Epithelial cell of esophagus (primary cell): ENCODE measurements around the gene RRP12.

Experiments
- DNase-seq: peaks from one replicate; pipeline ENCODE4 v3.0.0; 2010; ENCODE audit warnings: low read depth
- H3K4me3 ChIP-seq: 2 replicates; pipeline ENCODE4 v1.5.1; 2011; ENCODE audit warnings: mild to moderate bottlenecking, low read length, control low read depth
- TF ChIP-seq, protein P1 (sequence below): IDR thresholded peaks from 2 replicates; pipeline ENCODE4 v1.5.1; 2011; ENCODE audit warnings: low read depth, mild to moderate bottlenecking, low read length, control low read depth, inconsistent platforms; ENCODE audit not compliant: insufficient read depth; ENCODE audit errors: missing control alignments

Gene RRP12

DNA sequence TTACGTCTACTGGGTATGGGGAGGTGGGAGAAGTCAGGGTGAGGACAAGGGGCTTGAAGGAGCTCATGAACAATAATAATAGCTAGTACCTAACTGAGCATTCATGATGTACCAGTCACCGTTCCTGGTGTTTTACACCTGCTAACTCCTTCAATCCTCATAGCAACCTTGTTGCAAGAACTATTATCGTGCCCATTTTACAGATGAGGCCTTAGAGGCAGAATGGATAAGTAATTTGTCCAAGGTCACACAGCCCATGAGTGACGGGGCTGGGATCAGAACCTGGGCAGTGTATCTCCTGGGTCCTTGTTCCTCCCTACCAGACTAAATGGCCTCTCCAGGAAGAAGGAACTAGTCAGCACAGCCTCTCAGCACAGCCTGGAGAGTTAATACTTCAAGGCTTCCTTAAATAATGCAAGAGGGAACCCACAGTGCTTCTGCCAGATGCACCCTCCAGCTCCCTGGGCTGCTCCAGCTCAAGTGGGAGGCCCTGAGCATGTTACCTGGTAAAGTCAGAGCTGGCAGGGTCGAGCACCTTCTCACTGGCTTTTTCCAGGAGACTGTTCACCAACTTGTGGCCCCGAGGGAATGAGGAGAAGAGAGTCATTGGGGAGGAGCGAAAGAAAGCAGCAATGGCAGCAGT, 28.8 kb downstream of the RRP12 start:
- DNase-seq = no peak
- no peak overlapping the region for H3K4me3 ChIP-seq
- TF ChIP-seq, protein P1, sequence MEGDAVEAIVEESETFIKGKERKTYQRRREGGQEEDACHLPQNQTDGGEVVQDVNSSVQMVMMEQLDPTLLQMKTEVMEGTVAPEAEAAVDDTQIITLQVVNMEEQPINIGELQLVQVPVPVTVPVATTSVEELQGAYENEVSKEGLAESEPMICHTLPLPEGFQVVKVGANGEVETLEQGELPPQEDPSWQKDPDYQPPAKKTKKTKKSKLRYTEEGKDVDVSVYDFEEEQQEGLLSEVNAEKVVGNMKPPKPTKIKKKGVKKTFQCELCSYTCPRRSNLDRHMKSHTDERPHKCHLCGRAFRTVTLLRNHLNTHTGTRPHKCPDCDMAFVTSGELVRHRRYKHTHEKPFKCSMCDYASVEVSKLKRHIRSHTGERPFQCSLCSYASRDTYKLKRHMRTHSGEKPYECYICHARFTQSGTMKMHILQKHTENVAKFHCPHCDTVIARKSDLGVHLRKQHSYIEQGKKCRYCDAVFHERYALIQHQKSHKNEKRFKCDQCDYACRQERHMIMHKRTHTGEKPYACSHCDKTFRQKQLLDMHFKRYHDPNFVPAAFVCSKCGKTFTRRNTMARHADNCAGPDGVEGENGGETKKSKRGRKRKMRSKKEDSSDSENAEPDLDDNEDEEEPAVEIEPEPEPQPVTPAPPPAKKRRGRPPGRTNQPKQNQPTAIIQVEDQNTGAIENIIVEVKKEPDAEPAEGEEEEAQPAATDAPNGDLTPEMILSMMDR = no peak

DNA sequence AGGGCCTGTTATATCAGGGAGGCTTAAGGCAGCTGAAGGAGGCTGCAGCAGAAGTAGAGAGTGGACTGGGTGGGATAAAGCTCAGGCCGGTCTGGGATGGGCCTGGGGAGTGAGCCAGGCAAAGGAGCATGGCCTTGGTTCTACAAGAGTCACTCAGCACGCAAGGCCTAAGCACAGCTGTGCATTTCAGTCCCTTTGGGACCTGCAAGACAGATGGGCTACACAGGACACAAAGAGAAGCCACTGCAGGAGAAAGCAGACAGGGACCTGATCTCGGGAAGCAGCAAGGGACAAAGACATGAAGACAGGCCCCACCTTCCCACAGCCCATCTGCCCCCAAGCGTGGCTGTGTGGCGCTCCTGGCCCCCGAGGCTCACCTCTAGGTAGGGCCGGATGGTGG, 29.4 kb downstream of the RRP12 start:
- TF ChIP-seq, protein P1 = no peak
- no peak overlapping the region for H3K4me3 ChIP-seq
- DNase-seq = no peak

DNA sequence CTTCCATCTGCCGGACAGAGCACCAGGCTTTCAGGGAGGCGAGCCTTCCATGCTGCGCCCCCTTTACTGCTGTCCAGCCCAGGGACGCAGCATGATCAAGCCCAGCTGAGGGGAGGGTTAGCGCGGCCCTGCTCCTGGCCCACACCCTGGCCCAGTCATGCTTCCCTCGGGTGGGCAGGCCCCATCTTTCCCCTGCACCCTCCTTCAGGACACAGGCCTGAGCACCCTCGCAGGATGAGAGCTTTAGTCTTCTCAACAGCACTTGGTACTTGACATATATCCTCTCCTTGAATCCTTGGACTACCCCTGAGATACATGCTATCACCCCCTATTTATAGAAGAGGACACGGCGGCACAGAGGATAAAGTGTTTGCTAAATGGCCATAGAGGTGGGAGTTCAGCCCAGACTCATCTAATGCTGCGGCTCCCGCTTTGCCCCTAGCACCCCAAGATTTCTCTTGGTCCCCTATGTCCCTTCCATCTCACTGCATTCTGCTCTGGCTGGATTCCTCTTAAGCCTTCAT, 34.0 kb downstream of the RRP12 start:
- DNase-seq = no peak
- no peak overlapping the region for H3K4me3 ChIP-seq
- TF ChIP-seq, protein P1 = no peak

DNA sequence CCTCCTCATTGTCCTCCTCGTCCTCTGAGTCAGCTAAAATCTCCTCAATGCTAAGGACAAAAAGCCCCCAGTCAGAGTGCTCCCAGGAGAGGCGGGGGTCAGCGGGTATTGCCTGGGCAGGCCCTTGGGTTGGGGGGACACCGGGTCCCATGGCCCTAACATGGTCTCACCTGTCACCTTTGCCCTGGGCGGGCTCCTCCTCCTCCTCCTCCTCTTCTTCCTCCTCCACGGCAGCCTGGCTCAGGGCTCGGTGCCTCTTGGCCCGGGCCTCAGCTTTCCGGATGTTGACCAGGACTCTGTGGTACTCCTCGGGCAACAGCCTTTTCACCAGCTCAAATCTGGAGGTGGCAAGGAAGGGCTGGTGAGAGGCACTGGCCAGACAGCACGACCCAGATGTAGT, 34.6 kb downstream of the RRP12 start:
- TF ChIP-seq, protein P1 = no peak
- no peak for DNase-seq
- no peak overlapping the region for H3K4me3 ChIP-seq

DNA sequence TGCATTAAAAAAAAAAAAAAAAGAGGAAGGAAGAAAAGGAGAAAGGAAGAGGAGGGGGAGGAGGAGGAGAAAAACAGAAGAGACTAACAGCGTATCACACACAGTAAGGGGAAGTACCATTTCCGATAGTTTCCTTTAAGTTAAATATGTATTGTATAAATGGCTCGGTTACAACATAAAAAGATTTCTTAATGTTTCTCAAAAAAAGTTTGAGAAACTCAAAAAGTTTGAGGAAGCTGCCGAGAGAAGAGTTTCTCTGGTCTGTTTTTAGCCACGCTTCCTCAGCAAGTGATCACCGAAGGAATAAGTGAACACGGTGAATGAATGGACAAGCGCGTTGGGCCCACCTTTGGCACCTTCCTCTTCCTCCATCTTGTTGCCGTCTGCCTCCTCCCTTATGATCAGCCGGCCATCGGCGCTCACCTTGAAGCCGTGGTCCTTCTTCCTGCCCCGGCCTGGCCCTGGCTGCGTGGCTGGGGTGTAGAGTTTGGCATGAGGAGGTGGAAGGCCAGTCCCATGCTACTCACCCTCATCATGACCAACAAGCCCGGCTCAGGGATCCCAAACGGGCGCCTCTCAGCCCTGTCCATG, 35.3 kb downstream of the RRP12 start:
- TF ChIP-seq, protein P1 = no peak
- DNase-seq = no peak
- H3K4me3 ChIP-seq = no peak overlapping the region

DNA sequence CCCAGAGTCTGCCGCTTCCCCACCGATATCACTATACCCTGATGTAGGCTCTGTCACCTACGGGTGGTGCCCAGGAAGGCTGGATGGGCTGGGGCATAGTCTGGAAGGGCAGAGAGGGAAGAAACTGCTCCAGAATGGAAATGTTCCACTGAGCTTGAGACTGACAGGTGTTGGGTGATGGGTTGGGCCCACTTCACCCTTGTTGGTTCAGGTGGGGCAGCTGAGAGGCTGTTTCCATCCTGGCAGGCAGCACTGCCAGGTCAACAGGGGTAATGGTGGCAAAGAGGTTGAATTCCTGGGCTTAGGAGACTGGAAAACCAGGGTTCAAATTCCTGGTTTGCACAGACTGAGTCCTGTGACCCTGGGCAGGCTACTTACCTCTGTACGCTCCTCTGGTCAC, 38.1 kb downstream of the RRP12 start:
- DNase-seq = no peak
- no peak overlapping the region for H3K4me3 ChIP-seq
- TF ChIP-seq, protein P1 = no peak

DNA sequence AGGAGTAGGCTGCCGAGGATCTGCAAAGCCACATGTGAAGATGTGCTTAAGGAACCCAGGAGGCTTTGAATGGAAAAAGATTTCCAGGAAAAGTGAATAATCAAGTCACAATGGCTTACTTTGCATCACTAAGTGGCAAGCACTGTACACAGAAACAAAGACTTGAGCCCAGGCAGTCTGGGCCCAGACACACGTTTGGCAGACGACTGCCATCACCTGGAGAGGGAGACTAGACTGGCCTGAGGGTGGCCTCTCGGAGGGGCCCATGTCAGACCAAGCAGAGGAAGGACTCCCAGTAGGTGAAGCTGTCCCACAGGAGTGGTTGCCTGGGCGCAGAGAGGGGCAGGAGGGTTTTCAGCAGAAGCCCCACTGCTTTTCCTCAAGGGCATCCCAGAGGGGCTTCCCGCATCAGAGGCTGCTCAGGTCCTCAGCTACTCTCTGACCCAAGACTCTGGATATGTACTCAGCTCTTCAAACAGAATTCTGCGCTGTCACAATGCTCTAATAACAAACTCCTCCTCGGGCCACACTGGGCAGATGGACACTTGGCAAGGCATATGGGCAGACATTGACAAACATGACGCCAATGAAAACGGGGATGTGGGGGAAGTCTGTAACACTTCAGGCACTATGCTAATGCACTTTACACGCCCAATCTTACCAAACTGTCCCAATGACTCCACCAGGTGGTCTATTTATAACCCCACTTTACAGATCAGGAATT, 38.7 kb downstream of the RRP12 start:
- TF ChIP-seq, protein P1 = no peak
- no peak overlapping the region for H3K4me3 ChIP-seq
- no peak for DNase-seq
